GM06990 (cell line): ENCODE results near the gene GRHL3.

ENCODE experiments used
- DNase-seq: peaks from one replicate; pipeline ENCODE4 v3.0.0-alpha.2; 2011; ENCODE audit not compliant: insufficient read length; ENCODE audit errors: extremely low read depth
- H3K27me3 ChIP-seq: replicated peaks from 2 replicates; pipeline ENCODE4 v1.6.0; 2011; ENCODE audit warnings: low read length; ENCODE audit not compliant: control insufficient read depth, insufficient read depth
- H3K36me3 ChIP-seq: 2 replicates; pipeline ENCODE4 v1.5.1; 2011; ENCODE audit warnings: low read length; ENCODE audit not compliant: control insufficient read depth, insufficient read depth
- H3K4me3 ChIP-seq: replicated peaks from 2 replicates; pipeline ENCODE4 v1.5.1; 2011; ENCODE audit warnings: low read depth, mild to moderate bottlenecking, control low read depth, low read length
- CTCF ChIP-seq: IDR thresholded peaks from 2 replicates; pipeline ENCODE4 v1.5.1; 2011; ENCODE audit warnings: low read length, control low read depth, mild to moderate bottlenecking, inconsistent platforms; ENCODE audit not compliant: insufficient read depth, poor library complexity, severe bottlenecking

The GRHL3 gene

DNA sequence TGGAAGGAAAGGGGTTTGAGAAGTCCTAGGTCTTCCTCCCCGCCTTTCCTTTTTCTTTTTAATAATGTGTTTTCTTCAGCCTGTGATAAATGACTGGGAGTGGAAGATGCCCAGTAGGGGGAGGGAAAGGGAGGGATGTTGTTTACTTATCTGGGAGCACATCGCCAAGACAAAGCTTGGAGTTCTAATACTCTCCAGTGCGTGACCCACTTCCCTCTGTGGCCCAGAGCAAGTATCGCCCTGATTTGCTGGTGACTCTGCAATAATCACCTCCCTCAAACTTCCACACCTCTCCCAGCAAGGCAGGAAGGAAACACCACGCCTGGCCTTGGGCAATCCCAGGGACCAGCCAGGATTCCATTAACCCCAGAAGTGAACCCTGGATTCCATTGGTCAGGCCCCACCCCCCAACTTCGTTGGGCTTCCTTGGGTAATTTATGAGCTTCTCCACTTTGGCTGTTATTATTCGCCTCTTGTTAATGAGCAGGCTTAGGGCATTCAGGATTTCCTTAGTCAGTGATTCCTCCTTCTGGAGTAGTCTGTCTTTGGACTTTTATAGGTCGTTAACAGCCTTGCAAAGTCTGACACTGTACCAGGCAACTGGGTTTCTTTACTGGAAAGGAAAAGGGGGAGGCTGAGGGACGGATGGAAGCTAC lies 24.3 kb upstream of the GRHL3 start:
- Histone ChIP-seq H3K4me3 (no peak overlapping the region), H3K36me3 (no peaks in the 10 kb centered on the region), H3K27me3 (peaks cover 2% of the 10 kb centered on the region; the same call in 1 of the 2 replicates)
- no peak for TF ChIP-seq CTCF
- DNase-seq, result no peak

DNA sequence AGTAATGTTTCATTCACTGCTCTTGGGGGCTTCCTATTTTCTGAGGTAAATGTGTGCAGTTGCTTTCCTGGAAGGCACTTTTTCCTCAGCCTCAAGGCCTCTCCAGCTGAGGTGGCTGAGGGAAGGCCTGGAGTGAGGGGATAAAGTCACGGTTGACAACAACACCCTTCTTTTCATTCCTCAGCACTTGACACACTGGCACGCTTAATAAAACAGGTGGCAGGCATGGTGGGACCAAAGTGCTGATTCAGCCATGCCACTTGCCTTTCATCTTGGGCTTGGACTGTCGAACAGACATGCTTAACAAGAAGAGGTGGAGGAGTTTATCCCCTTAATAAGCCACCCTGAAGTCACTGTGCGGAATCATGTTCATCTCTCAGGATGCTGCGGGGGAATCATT lies 23.6 kb upstream of the GRHL3 start:
- H3K4me3 ChIP-seq, result no peak overlapping the region
- no peak for TF ChIP-seq CTCF
- H3K27me3 ChIP-seq, result peaks cover 2% of the 10 kb centered on the region; the same call in 1 of the 2 replicates
- DNase-seq, result no peak
- H3K36me3 ChIP-seq, result no peaks in the 10 kb centered on the region

DNA sequence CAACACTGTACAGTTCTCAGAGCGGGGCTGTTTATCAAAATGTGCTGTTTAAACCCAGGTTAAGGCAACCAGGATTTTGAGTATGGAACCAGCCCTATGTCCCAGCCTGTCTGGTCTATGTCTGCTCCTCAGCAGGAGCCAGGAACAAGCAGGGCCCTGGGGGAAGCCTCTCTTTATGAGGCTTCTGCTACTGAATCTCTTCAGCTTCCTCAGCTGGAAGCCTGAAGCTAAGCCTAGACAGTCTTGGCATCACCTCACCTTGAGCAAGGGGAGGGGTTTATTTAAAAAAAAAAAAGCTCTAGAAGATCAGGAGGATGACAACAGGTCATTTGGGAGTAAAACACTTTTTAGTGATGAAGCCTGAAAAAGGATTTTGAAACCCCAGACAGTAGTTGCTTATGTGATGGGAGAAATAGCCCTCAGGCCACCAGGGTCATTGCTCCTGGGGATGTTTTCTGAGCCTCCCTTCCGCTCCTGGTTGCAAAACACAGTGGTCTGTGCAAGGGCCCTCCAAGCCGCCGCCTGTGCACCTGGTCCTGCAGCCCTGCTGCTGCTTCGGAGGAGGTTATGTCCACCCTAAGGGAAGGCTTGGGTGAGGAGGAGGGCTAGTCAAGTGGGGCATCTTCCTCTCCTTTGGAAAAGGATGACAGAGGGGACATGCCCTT lies 21.8 kb upstream of the GRHL3 start:
- no peak for TF ChIP-seq CTCF

DNA sequence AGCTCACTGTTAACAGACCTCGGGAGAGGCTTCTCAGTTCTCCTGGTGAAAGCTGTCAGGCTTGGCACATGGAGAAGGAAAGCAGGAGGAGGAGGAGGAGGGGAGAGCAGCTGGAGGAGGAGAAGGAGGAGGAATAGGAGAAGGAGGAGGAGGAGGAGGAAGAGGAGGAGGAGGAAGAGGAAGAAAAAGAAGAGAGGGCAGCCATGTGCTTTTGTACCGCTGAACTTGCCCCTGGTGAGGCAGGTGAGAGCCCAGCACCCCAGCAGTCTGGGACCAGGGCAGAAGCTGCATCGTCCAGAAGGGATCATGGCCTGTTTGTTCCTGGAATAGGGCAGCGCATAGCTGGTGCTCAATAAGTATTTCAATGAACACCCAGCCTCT lies 21.3 kb upstream of the GRHL3 start:
- no peaks in the 10 kb centered on the region for H3K36me3 ChIP-seq
- H3K27me3 ChIP-seq, result no peaks in the 10 kb centered on the region; the same call in 1 of the 2 replicates
- H3K4me3 ChIP-seq, result no peak overlapping the region
- no peak for DNase-seq
- TF ChIP-seq CTCF, result no peak

More for the DNA sequence above, 21.8 kb upstream of the GRHL3 start:
- no peak for DNase-seq
- Histone ChIP-seq H3K4me3 (no peak overlapping the region), H3K36me3 (no peaks in the 10 kb centered on the region), H3K27me3 (no peaks in the 10 kb centered on the region; the same call in 1 of the 2 replicates)

- Histone ChIP-seq H3K36me3 (no peaks in the 10 kb centered on the region), H3K27me3 (no peaks in the 10 kb centered on the region; the same call in 1 of the 2 replicates), H3K4me3 (no peak overlapping the region)
- no peak for TF ChIP-seq CTCF
- DNase-seq, result no peak
Observed at GRCh38 chr1:24298606-24299005, 20.6 kb upstream of the GRHL3 start.
